ENCODE data around the gene FPR1. TPM values are rescaled to one million over a fixed set of nuclear protein-coding genes. Genes with fewer than 3 reads are reported as not detected.

FPR1 gene
- total and polyA plus RNA-seq, 2 of the 13 experiments (the other 11 are each of a cell fraction or from before 2014, with no cell fraction given), result not detected

GRCh38 chr19:51781999-51782398 lies 30.3 kb upstream of the FPR1 start:
- Histone ChIP-seq H3K27ac (ENCODE audit: extremely low read length, insufficient read depth, low read length) (no peak overlapping the region), H3K4me2 (ENCODE audit: low read depth, low read length) (no peak overlapping the region), H3K79me2 (ENCODE audit: insufficient read depth, low read length) (no peaks in the 10 kb centered on the region), H3K9ac (ENCODE audit: insufficient read depth, low read depth, low read length) (no peak overlapping the region), H3K9me3 (ENCODE audit: low read length) (no peaks in the 10 kb centered on the region), H3K4me1 (ENCODE audit: insufficient read depth, low read length) (no peaks in the 10 kb centered on the region), H2AFZ (ENCODE audit: low read length) (no peak overlapping the region), H3K36me3 (replicated peaks in 1 of 2; ENCODE audit: control insufficient read depth in 1 of 2, insufficient read depth in 2 of 2, low read length in 2 of 2) (no peaks in the 10 kb centered on the region), H4K20me1 (ENCODE audit: insufficient read depth, low read length) (no peaks in the 10 kb centered on the region), H3K4me3 (replicated peaks in 1 of 3; ENCODE audit: insufficient read depth in 1 of 3, low read depth in 2 of 3, low read length in 3 of 3) (no peak overlapping the region), H3K27me3 (ENCODE audit: control insufficient read depth in 1 of 2, insufficient read depth in 2 of 2, low read length in 2 of 2) (no peaks in the 10 kb centered on the region)
- no peak for TF ChIP-seq ZNF121 (CRISPR knock-in tag; IDR thresholded peaks at IDR 0.05)
- TF ChIP-seq CREBL2 (CRISPR knock-in tag; IDR thresholded peaks at IDR 0.05; ENCODE audit: borderline replicate concordance), result no peak
- no peak for TF ChIP-seq TARDBP (CRISPR knock-in tag; IDR thresholded peaks at IDR 0.05)
- no peak for TF ChIP-seq DR1 (CRISPR knock-in tag; IDR thresholded peaks at IDR 0.05)
- TF ChIP-seq MAFG (CRISPR knock-in tag; IDR thresholded peaks at IDR 0.05), result no peak
- TF ChIP-seq ZBTB1 (CRISPR knock-in tag; IDR thresholded peaks at IDR 0.05; ENCODE audit: borderline replicate concordance), result no peak
- TF ChIP-seq ZNF205 (CRISPR knock-in tag; IDR thresholded peaks at IDR 0.05), result no peak
- TF ChIP-seq TRIM22 (IDR thresholded peaks at IDR 0.05), result no peak
- TF ChIP-seq ZSCAN5A (CRISPR knock-in tag; IDR thresholded peaks at IDR 0.05; ENCODE audit: borderline replicate concordance), result no peak
- no peak for TF ChIP-seq HOMEZ (CRISPR knock-in tag; IDR thresholded peaks at IDR 0.05; ENCODE audit: low read depth)
- no peak for TF ChIP-seq ZNF124 (CRISPR knock-in tag; IDR thresholded peaks at IDR 0.05)
- no peak for TF ChIP-seq ZNF484 (CRISPR knock-in tag; IDR thresholded peaks at IDR 0.05; ENCODE audit: borderline replicate concordance, low read depth)
- TF ChIP-seq ETS1 (CRISPR knock-in tag; IDR thresholded peaks at IDR 0.05), result no peak
- no peak for TF ChIP-seq ZNF317 (CRISPR knock-in tag; IDR thresholded peaks at IDR 0.05)
- in situ Hi-C loops (cut with HindIII; ENCODE audit: extremely low pct_ligation_motif_present, low pct_unique_long_range_greater_than_20kb), result no loop called here
- intact Hi-C loops (cut with micrococcal nuclease; ENCODE audit: unreplicated experiment), result no loop called here
- 0% methylated on average over 3 of the region's 3 CpGs for WGBS (ENCODE audit: low lambda C conversion rate)
- POLR2A ChIA-PET, result no interaction called here
- no peak for DNase-seq (ENCODE audit: low spot score)
- no peak for FAIRE-seq
- CTCF ChIA-PET (ENCODE audit: low intra/inter-chr PET ratio, low total read pairs), result no interaction called here
- ATAC-seq, result no peak
- BruUV-seq (replicated peaks), result no TSS peak
